ENCODE measurements around the gene PHF8.
A peak's percentile ranks its signal among the peaks of the same experiment; 100 is the strongest.

Gene PHF8

GRCh38 chrX:54012830-54013500 lies 31.3 kb downstream of the PHF8 start:
- DNase-seq (ENCODE audit: insufficient read length) (no peak), FAIRE-seq (no peak)
- TF ChIP-seq POLR2A (IDR thresholded peaks at IDR 0.05; ENCODE audit: low read depth, low read length) (no peak), POLR2AphosphoS5 (IDR thresholded peaks at IDR 0.05; ENCODE audit: low read depth, low read length) (no peak), TAF1 (IDR thresholded peaks at IDR 0.05; ENCODE audit: borderline replicate concordance, low read depth, low read length) (no peak)

GRCh38 chrX:54007682-54008081 lies 36.6 kb downstream of the PHF8 start:
- FAIRE-seq (no peak), DNase-seq (ENCODE audit: insufficient read length) (no peak)
- TF ChIP-seq POLR2A (IDR thresholded peaks at IDR 0.05; ENCODE audit: low read depth, low read length) (no peak), POLR2AphosphoS5 (IDR thresholded peaks at IDR 0.05; ENCODE audit: low read depth, low read length) (no peak), TAF1 (IDR thresholded peaks at IDR 0.05; ENCODE audit: borderline replicate concordance, low read depth, low read length) (no peak)

- FAIRE-seq = no peak
- no peak for DNase-seq (ENCODE audit: insufficient read length)
- no peak for TF ChIP-seq POLR2AphosphoS5 (IDR thresholded peaks at IDR 0.05; ENCODE audit: low read depth, low read length)
These were observed 46.5 kb downstream of the PHF8 start for GRCh38 chrX:53997724-53998123.

- no peak for FAIRE-seq
- TF ChIP-seq TAF1 (IDR thresholded peaks at IDR 0.05; ENCODE audit: borderline replicate concordance, low read depth, low read length) (no peak), POLR2AphosphoS5 (IDR thresholded peaks at IDR 0.05; ENCODE audit: low read depth, low read length) (no peak), POLR2A (IDR thresholded peaks at IDR 0.05; ENCODE audit: low read depth, low read length) (no peak)
- no peak for DNase-seq (ENCODE audit: insufficient read length)
These were observed 51.7 kb downstream of the PHF8 start for GRCh38 chrX:53992589-53992988.

- TF ChIP-seq TAF1 (IDR thresholded peaks at IDR 0.05; ENCODE audit: borderline replicate concordance, low read depth, low read length) = no peak
- no peak for TF ChIP-seq POLR2A (IDR thresholded peaks at IDR 0.05; ENCODE audit: low read depth, low read length)
- no peak for TF ChIP-seq POLR2AphosphoS5 (IDR thresholded peaks at IDR 0.05; ENCODE audit: low read depth, low read length)
- DNase-seq (ENCODE audit: insufficient read length) (no peak), FAIRE-seq (no peak)
These were observed 54.1 kb downstream of the PHF8 start for GRCh38 chrX:53990171-53990570.

GRCh38 chrX:53984895-53985294 lies 59.4 kb downstream of the PHF8 start:
- FAIRE-seq (no peak), DNase-seq (ENCODE audit: insufficient read length) (no peak)
- TF ChIP-seq TAF1 (IDR thresholded peaks at IDR 0.05; ENCODE audit: borderline replicate concordance, low read depth, low read length) (no peak), POLR2A (IDR thresholded peaks at IDR 0.05; ENCODE audit: low read depth, low read length) (no peak), POLR2AphosphoS5 (IDR thresholded peaks at IDR 0.05; ENCODE audit: low read depth, low read length) (no peak)

- DNase-seq (ENCODE audit: insufficient read length) (no peak), FAIRE-seq (peak; percentile 58)
- TF ChIP-seq TAF1 (IDR thresholded peaks at IDR 0.05; ENCODE audit: borderline replicate concordance, low read depth, low read length) = no peak
- TF ChIP-seq POLR2A (IDR thresholded peaks at IDR 0.05; ENCODE audit: low read depth, low read length) = no peak
- no peak for TF ChIP-seq POLR2AphosphoS5 (IDR thresholded peaks at IDR 0.05; ENCODE audit: low read depth, low read length)
These were observed 69.7 kb downstream of the PHF8 start for GRCh38 chrX:53974529-53974928.

GRCh38 chrX:53969540-53969939 lies 74.7 kb downstream of the PHF8 start:
- TF ChIP-seq TAF1 (IDR thresholded peaks at IDR 0.05; ENCODE audit: borderline replicate concordance, low read depth, low read length) = no peak
- no peak for TF ChIP-seq POLR2AphosphoS5 (IDR thresholded peaks at IDR 0.05; ENCODE audit: low read depth, low read length)
- TF ChIP-seq POLR2A (IDR thresholded peaks at IDR 0.05; ENCODE audit: low read depth, low read length) = no peak
- DNase-seq (ENCODE audit: insufficient read length) (no peak), FAIRE-seq (no peak)

GRCh38 chrX:53950130-53950733 lies 94.0 kb downstream of the PHF8 start:
- no peak for TF ChIP-seq POLR2A (IDR thresholded peaks at IDR 0.05; ENCODE audit: low read depth, low read length)
- TF ChIP-seq POLR2AphosphoS5 (IDR thresholded peaks at IDR 0.05; ENCODE audit: low read depth, low read length) = no peak
- TF ChIP-seq TAF1 (IDR thresholded peaks at IDR 0.05; ENCODE audit: borderline replicate concordance, low read depth, low read length) = no peak
- FAIRE-seq = no peak
- no peak for DNase-seq (ENCODE audit: insufficient read length)

- FAIRE-seq (no peak), DNase-seq (ENCODE audit: insufficient read length) (no peak)
- TF ChIP-seq TAF1 (IDR thresholded peaks at IDR 0.05; ENCODE audit: borderline replicate concordance, low read depth, low read length) = no peak
- TF ChIP-seq POLR2A (IDR thresholded peaks at IDR 0.05; ENCODE audit: low read depth, low read length) = no peak
- TF ChIP-seq POLR2AphosphoS5 (IDR thresholded peaks at IDR 0.05; ENCODE audit: low read depth, low read length) = no peak
These were observed 104.1 kb downstream of the PHF8 start for GRCh38 chrX:53940180-53940579.

GRCh38 chrX:53939127-53939526 lies 105.1 kb downstream of the PHF8 start:
- no peak for DNase-seq (ENCODE audit: insufficient read length)
- no peak for FAIRE-seq
- no peak for TF ChIP-seq TAF1 (IDR thresholded peaks at IDR 0.05; ENCODE audit: borderline replicate concordance, low read depth, low read length)
- no peak for TF ChIP-seq POLR2A (IDR thresholded peaks at IDR 0.05; ENCODE audit: low read depth, low read length)
- TF ChIP-seq POLR2AphosphoS5 (IDR thresholded peaks at IDR 0.05; ENCODE audit: low read depth, low read length) = no peak

Measured in GM12892 (cell line).